Measurements from ENCODE around the gene UMODL1. TPM values are rescaled to one million over a fixed set of nuclear protein-coding genes. Genes with fewer than 3 reads are reported as not detected.

The UMODL1 gene
- total and polyA plus RNA-seq, 2 donors (not counting 3 experiments of a cell fraction or from before 2014, with no cell fraction given) = not detected

GRCh38 chr21:42037943-42038342, 33.2 kb upstream of the UMODL1 start:
- Histone ChIP-seq H4K20me1 (replicated peaks; ENCODE audit: control insufficient read depth, extremely low read depth, insufficient read depth, low read length) (no peaks in the 10 kb centered on the region), H3K9ac (replicated peaks; ENCODE audit: extremely low read depth, insufficient read depth, low read length) (no peak overlapping the region), H3K4me2 (ENCODE audit: insufficient read depth, low read length) (no peak overlapping the region), H3K27me3 (ENCODE audit: control insufficient read depth in 2 of 2, insufficient read depth in 2 of 2, low read length in 2 of 2) (peaks cover 0 to 2% of the 10 kb centered on the region in 2 experiments), H3K4me1 (ENCODE audit: control insufficient read depth, extremely low read depth, insufficient read depth, low read length) (peaks cover 5% of the 10 kb centered on the region), H3K27ac (ENCODE audit: insufficient read depth, low read depth, low read length) (no peak overlapping the region), H3K9me3 (replicated peaks; ENCODE audit: control insufficient read depth, insufficient read depth, low read length) (no peaks in the 10 kb centered on the region), H3K4me3 (replicated peaks in 1 of 3; ENCODE audit: insufficient read depth in 1 of 3, low read depth in 1 of 3, low read length in 3 of 3) (no peak overlapping the region), H3K9me1 (replicated peaks; ENCODE audit: control insufficient read depth, extremely low read depth, insufficient read depth, low read length) (no peaks in the 10 kb centered on the region), H2AFZ (ENCODE audit: low read depth, low read length) (no peak overlapping the region), H3K79me2 (ENCODE audit: control insufficient read depth, insufficient read depth, low read length) (no peaks in the 10 kb centered on the region), H3K36me3 (ENCODE audit: control insufficient read depth in 2 of 2, extremely low read depth in 1 of 2, insufficient read depth in 2 of 2, low read length in 2 of 2) (no peaks in the 10 kb centered on the region)
- intact Hi-C loops (cut with micrococcal nuclease) (no loop called here), dilution Hi-C loops (cut with MboI; ENCODE audit: extremely low pct_ligation_motif_present, low sequenced_read_pairs) (no loop called here)
- CTCF ChIA-PET = interaction anchor here (0.6 to 1.2 kb wide), 4 partner anchors 52 to 495 kb away, joined by 3 to 4 read pairs (median 4); no protein-coding TSS in a partner anchor
- POLR2A ChIA-PET = no interaction called here
- FAIRE-seq (no peak), DNase-seq (ENCODE audit: low read depth, low spot score) (no peak)
- TF ChIP-seq POLR2AphosphoS5 (IDR thresholded peaks at IDR 0.05; ENCODE audit: insufficient read depth, low read depth, low read length) (no peak), MAX (IDR thresholded peaks at IDR 0.05; ENCODE audit: insufficient read depth, insufficient read length) (no peak), FOS (IDR thresholded peaks at IDR 0.05; ENCODE audit: borderline replicate concordance, insufficient read depth, low read length) (no peak), CTCF (IDR thresholded peaks at IDR 0.05; ENCODE audit: extremely low read depth in 1 of 2, insufficient read depth in 1 of 2, low read depth in 1 of 2, low read length in 2 of 2) (no peak), EZH2 (IDR thresholded peaks at IDR 0.05; ENCODE audit: borderline replicate concordance, low read depth, low read length, severe bottlenecking) (no peak), JUN (IDR thresholded peaks at IDR 0.05; ENCODE audit: borderline replicate concordance, insufficient read depth, insufficient read length, low read depth) (no peak), MYC (IDR thresholded peaks at IDR 0.05; ENCODE audit: low read depth, low read length) (no peak), POLR2A (IDR thresholded peaks at IDR 0.05; ENCODE audit: low read depth, low read length) (no peak), GATA2 (IDR thresholded peaks at IDR 0.05; ENCODE audit: insufficient read depth, insufficient read length, low read depth, low read length) (no peak)
- no TSS peak for BruUV-seq (replicated peaks)

Measured in endothelial cell of umbilical vein (primary cell).